HepG2 (cell line): ENCODE data around the gene EPS8. TPM values are rescaled to one million over a fixed set of nuclear protein-coding genes. Genes with fewer than 3 reads are reported as not detected.
A peak's percentile ranks its signal among the peaks of the same experiment; 100 is the strongest.

ENCODE experiments used
- ATAC-seq: fragments of 200-7000 bp; cut with Tn5 transposase; 3 replicates; pipeline ENCODE4 v1.9.1; 2020; ENCODE audit warnings: mild to moderate bottlenecking, moderate library complexity
- BruUV-seq: library from RNA; stranded (reverse); fragments of 400-500 nt; replicated peaks from 2 replicates; lab custom pipeline; 2021; lab: Mats Ljungman, UMichigan
- CTCF ChIA-PET: fragments of 300-600 bp; formaldehyde crosslinking; extraction: SDS; loops from one replicate; lab custom pipeline; 2021; ENCODE audit warnings: low total read pairs, inconsistent platforms, low intra/inter-chr PET ratio; lab: Yijun Ruan, JAX
- POLR2A ChIA-PET: fragments of 350-600 bp; sonication (Branson Sonifier 250); formaldehyde crosslinking; loops from one replicate; lab custom pipeline; 2020; ENCODE audit warnings: antibody characterized with exemption, inconsistent platforms; lab: Yijun Ruan, JAX
- DNase-seq: peaks from one replicate; pipeline ENCODE4 v3.0.0-alpha.2; 2015; ENCODE audit warnings: low spot score
- FAIRE-seq: peaks from 3 replicates; lab custom pipeline; 2011; peaks lifted over from hg19 to GRCh38; lab: Jason Lieb, UNC
- H2AFZ ChIP-seq: one replicate; pipeline ENCODE4 v1.6.1; 2011; ENCODE audit warnings: low read length, inconsistent platforms
- H3K27ac ChIP-seq: fragments of 300-600 bp; 3 replicates; pipeline ENCODE4 v1.8.0; 2011; ENCODE audit warnings: mixed run types, mild to moderate bottlenecking, mixed read lengths, low read length, inconsistent platforms; ENCODE audit not compliant: insufficient read depth; ENCODE audit errors: extremely low read length
- H3K27me3 ChIP-seq, 2 experiments: fragments of 200-600 bp in 1 of 2; 2 replicates in 1 of 2; 3 replicates in 1 of 2; pipeline versions ENCODE4 v1.6.0 to v1.8.0; 2011; ENCODE audit warnings: low read length in 2 of 2, mild to moderate bottlenecking in 2 of 2, moderate library complexity in 2 of 2, inconsistent platforms in 1 of 2; ENCODE audit not compliant: insufficient read depth in 2 of 2, control insufficient read depth in 1 of 2
- H3K36me3 ChIP-seq, 2 experiments: fragments of 200-600 bp in 1 of 2; replicated peaks in 1 of 2; 2 replicates in 1 of 2; 3 replicates in 1 of 2; pipeline versions ENCODE4 v1.5.1 to v1.8.0; 2011; ENCODE audit warnings: low read length in 2 of 2, inconsistent platforms in 1 of 2; ENCODE audit not compliant: insufficient read depth in 2 of 2, control insufficient read depth in 1 of 2
- H3K4me1 ChIP-seq: 2 replicates; pipeline ENCODE4 v1.5.1; 2012; ENCODE audit warnings: low read length, inconsistent platforms; ENCODE audit not compliant: insufficient read depth
- H3K4me2 ChIP-seq: 2 replicates; pipeline ENCODE4 v1.6.0; 2011; ENCODE audit warnings: low read depth, low read length, inconsistent platforms
- H3K4me3 ChIP-seq, 3 experiments: fragments of 200-600 bp in 1 of 3; sonication (generic), shearing (Covaris generic) in 1 of 3; replicated peaks in 1 of 3; 2 replicates each; pipeline ENCODE4 v1.5.1; 2011 to 2016; ENCODE audit warnings: low read length in 3 of 3, inconsistent platforms in 2 of 3, low read depth in 2 of 3, mild to moderate bottlenecking in 2 of 3, control low read depth in 1 of 3, mixed read lengths in 1 of 3; ENCODE audit not compliant: insufficient read depth in 1 of 3
- H3K79me2 ChIP-seq: one replicate; pipeline ENCODE4 v1.6.1; 2011; ENCODE audit warnings: low read length, inconsistent platforms; ENCODE audit not compliant: insufficient read depth
- H3K9ac ChIP-seq: 2 replicates; pipeline ENCODE4 v1.6.0; 2011; ENCODE audit warnings: mild to moderate bottlenecking, low read depth, low read length, inconsistent platforms; ENCODE audit not compliant: insufficient read depth
- H3K9me3 ChIP-seq: 2 replicates; pipeline ENCODE4 v1.5.1; 2012; ENCODE audit warnings: mild to moderate bottlenecking, low read length
- H4K20me1 ChIP-seq: 2 replicates; pipeline ENCODE4 v1.6.0; 2011; ENCODE audit warnings: inconsistent platforms, mild to moderate bottlenecking, low read length, moderate library complexity; ENCODE audit not compliant: insufficient read depth
- DRAP1 ChIP-seq: IDR thresholded peaks from 2 replicates; pipeline ENCODE4 v1.6.1; 2016; ENCODE audit warnings: missing genetic modification reagents, missing compliant biosample characterization
- ETS1 ChIP-seq: sonication (generic); formaldehyde crosslinking; IDR thresholded peaks from 2 replicates; pipeline ENCODE4 v1.4.0; 2020; ENCODE audit warnings: missing genetic modification reagents
- MAFK ChIP-seq, 2 experiments: IDR thresholded peaks in 1 of 2; conservative IDR thresholded peaks in 1 of 2; 2 replicates each; pipeline ENCODE4 v1.6.1; 2011; ENCODE audit warnings: improper control_type of control experiment in 2 of 2, low read length in 2 of 2
- MXD3 ChIP-seq: IDR thresholded peaks from 2 replicates; pipeline ENCODE4 v1.6.1; 2016; ENCODE audit warnings: mild to moderate bottlenecking, missing biosample characterization, missing genetic modification reagents
- SIN3A ChIP-seq: IDR thresholded peaks from 2 replicates; pipeline ENCODE4 v1.6.1; 2011; ENCODE audit warnings: low read depth, mild to moderate bottlenecking, control low read depth, low read length, borderline replicate concordance
- SRY ChIP-seq: sonication (generic); formaldehyde crosslinking; IDR thresholded peaks from 2 replicates; pipeline ENCODE4 v1.8.0; 2022; ENCODE audit warnings: mild to moderate bottlenecking, missing genetic modification reagents
- ZBTB49 ChIP-seq: sonication (generic); formaldehyde crosslinking; IDR thresholded peaks from 2 replicates; pipeline ENCODE4 v1.4.0; 2020; ENCODE audit warnings: missing genetic modification reagents, borderline replicate concordance
- ZMAT3 ChIP-seq: sonication (generic); formaldehyde crosslinking; conservative IDR thresholded peaks from 2 replicates; pipeline ENCODE4 v1.7.0; 2021; ENCODE audit warnings: missing genetic modification reagents
- ZNF180 ChIP-seq: sonication (generic); formaldehyde crosslinking; IDR thresholded peaks from 2 replicates; pipeline ENCODE4 v1.4.0; 2020; ENCODE audit warnings: low read depth, missing genetic modification reagents, borderline replicate concordance
- ZNF572 ChIP-seq: sonication (generic); formaldehyde crosslinking; IDR thresholded peaks from 2 replicates; pipeline ENCODE4 v1.5.1; 2020; ENCODE audit warnings: mild to moderate bottlenecking, missing genetic modification reagents
- ZNF777 ChIP-seq: sonication (generic); formaldehyde crosslinking; IDR thresholded peaks from 2 replicates; pipeline ENCODE4 v1.4.0; 2020; ENCODE audit warnings: missing genetic modification reagents
- WGBS: methylation state at CpG from one replicate; pipeline ENCODE4 v1.1.6; 2017; ENCODE audit warnings: low lambda C conversion rate; 5-methylcytosine and 5-hydroxymethylcytosine counted together
- in situ Hi-C: cut with HindIII; loops from 2 replicates; pipeline ENCODE4 v1.10.0; 2017; ENCODE audit warnings: low pct_unique_long_range_greater_than_20kb; ENCODE audit not compliant: extremely low pct_ligation_motif_present
- intact Hi-C: fragments of 100-400 bp; cut with micrococcal nuclease; formaldehyde crosslinking; loops from one replicate; pipeline ENCODE4 v1.10.0; 2022; ENCODE audit not compliant: unreplicated experiment
- polyA plus RNA-seq, 8 experiments: library from polyadenylated mRNA; depleted of rRNA in 3 of 8; stranded (reverse) in 7 of 8; unstranded in 1 of 8; fragments of >200 nt; fragmentation: Illumina TruSeq in 4 of 8; extraction: Trizol in 4 of 8; gene quantifications; 2 replicates each; pipeline versions ENCODE4 v1.2.1 to v1.2.3, GENCODE V29; 2011 to 2016; ENCODE audit warnings: low read depth in 4 of 8, missing spikeins in 1 of 8, mixed read lengths in 1 of 8; ENCODE audit not compliant: insufficient read depth in 1 of 8
- total RNA-seq, 5 experiments: library from RNA; depleted of rRNA; stranded (reverse); fragments of >200 nt; fragmentation: Illumina TruSeq; extraction: Trizol; gene quantifications; 2 replicates each; pipeline ENCODE4 v1.2.3, GENCODE V29; 2016; ENCODE audit warnings: low read depth in 1 of 5

Gene EPS8
- total and polyA plus RNA-seq, 2 of the 13 experiments (the other 11 are each of a cell fraction or from before 2014, with no cell fraction given), result 37.1 to 43.4 TPM

GRCh38 chr12:15794196-15794595 is 5.0 kb upstream of the EPS8 start:
- POLR2A ChIA-PET, result no interaction called here
- H2AFZ ChIP-seq, result no peak overlapping the region
- H3K27ac ChIP-seq, result no peak overlapping the region
- in situ Hi-C loops (no loop called here), intact Hi-C loops (no loop called here)
- no peaks in the 10 kb centered on the region for H3K27me3 ChIP-seq
- no peak for ATAC-seq
- DNase-seq, result no peak
- no peaks in the 10 kb centered on the region for H3K36me3 ChIP-seq
- H3K4me2 ChIP-seq, result no peak overlapping the region
- H3K4me3 ChIP-seq, result no peak overlapping the region
- H3K79me2 ChIP-seq, result no peaks in the 10 kb centered on the region
- BruUV-seq, result no TSS peak
- CTCF ChIA-PET, result no interaction called here
- H3K9ac ChIP-seq, result no peak overlapping the region
- no peaks in the 10 kb centered on the region for H3K9me3 ChIP-seq
- TF ChIP-seq MAFK (conservative IDR thresholded peaks at IDR 0.05 in 1 of 2, IDR thresholded peaks at IDR 0.05 in 1 of 2; ENCODE audit: low read length in 2 of 2), result peak in 1 of 2 experiments; percentile 5; a peak in 1 of 4 replicates
- TF ChIP-seq DRAP1 (CRISPR knock-in tag), result no peak
- WGBS, result 90% methylated on average over 3 of the region's 3 CpGs
- H4K20me1 ChIP-seq, result no peaks in the 10 kb centered on the region
- FAIRE-seq, result no peak
- peaks cover 31% of the 10 kb centered on the region for H3K4me1 ChIP-seq

- peak overlapping the region; percentile 91 for H3K9ac ChIP-seq
- BruUV-seq, result no TSS peak
- WGBS, result under 1% methylated on average over 26 of the region's 64 CpGs
- peaks cover 52% of the 10 kb centered on the region for H3K4me1 ChIP-seq
- H3K4me2 ChIP-seq, result peak overlapping the region; percentile 73
- H3K27ac ChIP-seq, result peak overlapping the region; percentile 92
- ChIA-PET CTCF (no interaction called here), POLR2A (interaction anchor here (0.7 to 3.2 kb wide), 12 partner anchors 8 to 197 kb away, joined by 3 to 31 read pairs (median 4); partner anchors contain the start of gene STRAP)
- no peaks in the 10 kb centered on the region; the same call in 1 of the 2 replicates for H4K20me1 ChIP-seq
- intact Hi-C loops (loop anchor here (2.0 kb wide), 1 partner anchor 34 kb away; no protein-coding TSS in a partner anchor), in situ Hi-C loops (no loop called here)
- no peaks in the 10 kb centered on the region for H3K36me3 ChIP-seq
- peaks cover 50% of the 10 kb centered on the region for H3K79me2 ChIP-seq
- peak; percentile 48 for DNase-seq
- no peak for FAIRE-seq
- ATAC-seq, result peak; percentile 64
- no peak overlapping the region for H2AFZ ChIP-seq
- no peaks in the 10 kb centered on the region; a peak in 1 of 5 replicates for H3K27me3 ChIP-seq
- H3K4me3 ChIP-seq, result peak overlapping the region; percentile 84 to 92 (median 91)
- no peaks in the 10 kb centered on the region for H3K9me3 ChIP-seq
- TF ChIP-seq ZBTB49 (CRISPR knock-in tag) (no peak), ZNF777 (0 out of 2 replicates have a peak, but pooled peaks have one; percentile 21), MXD3 (CRISPR knock-in tag) (no peak), SRY (CRISPR knock-in tag) (0 out of 2 replicates have a peak, but pooled peaks have one; percentile 9), SIN3A (peak; percentile 22; the same call in 1 of the 2 replicates), ZNF572 (CRISPR knock-in tag) (0 out of 2 replicates have a peak, but pooled peaks have one; percentile 11), ZMAT3 (CRISPR knock-in tag) (no peak), ZNF180 (CRISPR knock-in tag) (no peak), ETS1 (CRISPR knock-in tag) (0 out of 2 replicates have a peak, but pooled peaks have one; percentile 11)
Observed at GRCh38 chr12:15788233-15789219, 662 bp downstream of the EPS8 start.
